Measurements from ENCODE around the gene KCNMB1. TPM values are rescaled to one million over a fixed set of nuclear protein-coding genes. Genes with fewer than 3 reads are reported as not detected.

KCNMB1 gene
- total RNA-seq, 1 experiment from 2014 or later = not detected

DNA sequence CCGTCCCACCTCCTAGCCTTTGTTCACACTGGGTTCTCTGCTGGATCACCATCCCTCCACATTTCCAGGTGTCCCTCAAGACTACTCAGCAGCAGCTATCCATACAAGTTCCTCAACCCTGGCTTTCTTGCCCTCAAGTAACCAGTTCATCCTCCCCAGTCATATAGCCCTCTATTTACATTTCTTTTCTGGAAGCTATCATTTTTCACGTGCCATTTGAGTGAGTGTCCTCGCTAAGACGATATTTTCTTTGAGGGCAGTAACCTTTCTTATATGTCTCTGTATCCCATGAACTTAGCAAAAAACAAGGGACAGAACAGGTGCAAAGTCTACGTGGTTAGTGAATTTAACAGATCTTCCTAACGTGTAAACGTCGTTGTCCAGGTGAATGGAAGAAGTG, 29.6 kb upstream of the KCNMB1 start:
- no peaks in the 10 kb centered on the region for H3F3A ChIP-seq (ENCODE audit: low read length, unreplicated experiment)
- intact Hi-C loops (cut with micrococcal nuclease) = no loop called here
- no peaks in the 10 kb centered on the region for H3K9me2 ChIP-seq (replicated peaks; ENCODE audit: low read length)
- H3K4me3 ChIP-seq (ENCODE audit: low read length) = no peak overlapping the region
- ChIA-PET CTCF (interaction anchor here (0.8 kb wide), 1 partner anchor 193 kb away, joined by 3 read pairs; no protein-coding TSS in a partner anchor), POLR2A (ENCODE audit: unreplicated experiment) (no interaction called here)
- peaks cover 20% of the 10 kb centered on the region for H3K27me3 ChIP-seq (ENCODE audit: low read length)
- H2AFZ ChIP-seq (ENCODE audit: low read length) = no peak overlapping the region
- H3K9ac ChIP-seq (ENCODE audit: low read length) = no peak overlapping the region
- H3K4me2 ChIP-seq (ENCODE audit: low read length) = no peak overlapping the region
- no peaks in the 10 kb centered on the region for H3K36me3 ChIP-seq (ENCODE audit: low read depth, low read length)
- no TSS peak for BruUV-seq (replicated peaks)
- TF ChIP-seq, protein P1, sequence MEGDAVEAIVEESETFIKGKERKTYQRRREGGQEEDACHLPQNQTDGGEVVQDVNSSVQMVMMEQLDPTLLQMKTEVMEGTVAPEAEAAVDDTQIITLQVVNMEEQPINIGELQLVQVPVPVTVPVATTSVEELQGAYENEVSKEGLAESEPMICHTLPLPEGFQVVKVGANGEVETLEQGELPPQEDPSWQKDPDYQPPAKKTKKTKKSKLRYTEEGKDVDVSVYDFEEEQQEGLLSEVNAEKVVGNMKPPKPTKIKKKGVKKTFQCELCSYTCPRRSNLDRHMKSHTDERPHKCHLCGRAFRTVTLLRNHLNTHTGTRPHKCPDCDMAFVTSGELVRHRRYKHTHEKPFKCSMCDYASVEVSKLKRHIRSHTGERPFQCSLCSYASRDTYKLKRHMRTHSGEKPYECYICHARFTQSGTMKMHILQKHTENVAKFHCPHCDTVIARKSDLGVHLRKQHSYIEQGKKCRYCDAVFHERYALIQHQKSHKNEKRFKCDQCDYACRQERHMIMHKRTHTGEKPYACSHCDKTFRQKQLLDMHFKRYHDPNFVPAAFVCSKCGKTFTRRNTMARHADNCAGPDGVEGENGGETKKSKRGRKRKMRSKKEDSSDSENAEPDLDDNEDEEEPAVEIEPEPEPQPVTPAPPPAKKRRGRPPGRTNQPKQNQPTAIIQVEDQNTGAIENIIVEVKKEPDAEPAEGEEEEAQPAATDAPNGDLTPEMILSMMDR (conservative IDR thresholded peaks at IDR 0.05; ENCODE audit: low read depth, low read length) = no peak
- TF ChIP-seq EZH2phosphoT487 (IDR thresholded peaks at IDR 0.05; ENCODE audit: borderline replicate concordance, low read length) (no peak), EZH2 (IDR thresholded peaks at IDR 0.05; ENCODE audit: low read length, unreplicated experiment) (no peak)
- no peaks in the 10 kb centered on the region for H3K9me3 ChIP-seq (ENCODE audit: low read length)
- DNase-seq (peak; percentile 24), ATAC-seq (no peak)
- H3K79me2 ChIP-seq (ENCODE audit: low read length) = no peaks in the 10 kb centered on the region
- no peaks in the 10 kb centered on the region for H4K20me1 ChIP-seq (ENCODE audit: low read length)
- H3K27ac ChIP-seq (ENCODE audit: low read length) = no peak overlapping the region
- no peaks in the 10 kb centered on the region for H3K4me1 ChIP-seq (ENCODE audit: insufficient read depth, low read length)

DNA sequence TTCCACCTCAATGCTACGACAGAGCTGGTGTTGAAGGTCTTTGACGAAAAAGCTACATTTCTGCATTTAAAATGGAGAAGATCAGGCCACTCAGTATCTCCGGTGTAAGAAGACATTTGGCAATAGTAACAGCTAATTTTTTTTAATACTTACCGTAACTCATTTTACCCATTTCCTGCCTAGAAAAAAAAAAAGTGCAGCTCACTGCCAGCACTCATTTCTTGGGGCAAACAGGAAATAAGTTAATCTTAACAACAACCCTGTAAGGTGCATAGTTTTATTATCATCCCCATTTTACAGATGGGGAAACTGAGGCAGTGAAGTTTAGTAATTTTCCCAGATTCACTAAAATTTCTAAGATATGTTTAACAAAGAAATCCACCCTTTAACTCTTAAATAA, 27.4 kb upstream of the KCNMB1 start:
- Histone ChIP-seq H4K20me1 (ENCODE audit: low read length) (no peaks in the 10 kb centered on the region), H3K4me2 (ENCODE audit: low read length) (no peak overlapping the region), H3K9me2 (replicated peaks; ENCODE audit: low read length) (no peaks in the 10 kb centered on the region), H3K27me3 (ENCODE audit: low read length) (no peaks in the 10 kb centered on the region), H3K27ac (ENCODE audit: low read length) (no peak overlapping the region), H2AFZ (ENCODE audit: low read length) (no peak overlapping the region), H3K9me3 (ENCODE audit: low read length) (no peaks in the 10 kb centered on the region), H3K4me1 (ENCODE audit: insufficient read depth, low read length) (no peaks in the 10 kb centered on the region), H3K4me3 (ENCODE audit: low read length) (no peak overlapping the region), H3F3A (ENCODE audit: low read length, unreplicated experiment) (no peaks in the 10 kb centered on the region), H3K9ac (ENCODE audit: low read length) (no peak overlapping the region), H3K36me3 (ENCODE audit: low read depth, low read length) (no peaks in the 10 kb centered on the region), H3K79me2 (ENCODE audit: low read length) (no peaks in the 10 kb centered on the region)
- DNase-seq (no peak), ATAC-seq (no peak)
- TF ChIP-seq EZH2phosphoT487 (IDR thresholded peaks at IDR 0.05; ENCODE audit: borderline replicate concordance, low read length) = no peak
- TF ChIP-seq, protein P1 (conservative IDR thresholded peaks at IDR 0.05; ENCODE audit: low read depth, low read length) = no peak
- no peak for TF ChIP-seq EZH2 (IDR thresholded peaks at IDR 0.05; ENCODE audit: low read length, unreplicated experiment)
- ChIA-PET POLR2A (ENCODE audit: unreplicated experiment) (no interaction called here), CTCF (no interaction called here)
- no TSS peak for BruUV-seq (replicated peaks)
- intact Hi-C loops (cut with micrococcal nuclease) = no loop called here

DNA sequence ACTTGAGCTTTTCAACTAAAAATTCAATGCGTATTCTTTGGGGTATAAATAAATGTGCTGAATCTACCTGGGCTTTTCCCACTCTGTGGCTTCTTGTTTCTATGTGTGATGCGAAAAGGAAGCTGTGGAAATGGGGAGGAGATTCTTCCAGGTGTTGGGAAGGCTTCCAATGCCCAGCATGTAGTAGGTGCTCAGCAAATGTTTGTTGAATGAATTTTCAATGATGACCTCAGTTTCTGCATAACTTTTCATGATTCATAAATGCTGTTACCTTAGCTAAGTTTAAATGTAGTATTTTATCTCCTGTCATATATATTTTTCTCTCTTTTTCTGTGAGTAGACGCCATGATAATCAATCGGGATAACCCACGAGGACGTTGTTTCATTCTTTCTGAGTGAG, 25.6 kb upstream of the KCNMB1 start:
- no peaks in the 10 kb centered on the region for H3K36me3 ChIP-seq (ENCODE audit: low read depth, low read length)
- intact Hi-C loops (cut with micrococcal nuclease) = no loop called here
- TF ChIP-seq, protein P1 (conservative IDR thresholded peaks at IDR 0.05; ENCODE audit: low read depth, low read length) = no peak
- TF ChIP-seq EZH2phosphoT487 (IDR thresholded peaks at IDR 0.05; ENCODE audit: borderline replicate concordance, low read length) (no peak), EZH2 (IDR thresholded peaks at IDR 0.05; ENCODE audit: low read length, unreplicated experiment) (no peak)
- no peaks in the 10 kb centered on the region for H3K9me3 ChIP-seq (ENCODE audit: low read length)
- H3K27ac ChIP-seq (ENCODE audit: low read length) = no peak overlapping the region
- no TSS peak for BruUV-seq (replicated peaks)
- H3K9me2 ChIP-seq (replicated peaks; ENCODE audit: low read length) = no peaks in the 10 kb centered on the region
- H3K9ac ChIP-seq (ENCODE audit: low read length) = no peak overlapping the region
- no peaks in the 10 kb centered on the region for H3K27me3 ChIP-seq (ENCODE audit: low read length)
- H3K4me3 ChIP-seq (ENCODE audit: low read length) = no peak overlapping the region
- ChIA-PET POLR2A (ENCODE audit: unreplicated experiment) (no interaction called here), CTCF (no interaction called here)
- no peaks in the 10 kb centered on the region for H3F3A ChIP-seq (ENCODE audit: low read length, unreplicated experiment)
- H4K20me1 ChIP-seq (ENCODE audit: low read length) = no peaks in the 10 kb centered on the region
- H3K79me2 ChIP-seq (ENCODE audit: low read length) = no peaks in the 10 kb centered on the region
- H3K4me2 ChIP-seq (ENCODE audit: low read length) = no peak overlapping the region
- DNase-seq = no peak
- no peak overlapping the region for H2AFZ ChIP-seq (ENCODE audit: low read length)
- ATAC-seq = no peak
- no peaks in the 10 kb centered on the region for H3K4me1 ChIP-seq (ENCODE audit: insufficient read depth, low read length)

Data from PC-3 (cell line).